ENCODE measurements around the gene ADAM22.

ADAM22 gene

DNA sequence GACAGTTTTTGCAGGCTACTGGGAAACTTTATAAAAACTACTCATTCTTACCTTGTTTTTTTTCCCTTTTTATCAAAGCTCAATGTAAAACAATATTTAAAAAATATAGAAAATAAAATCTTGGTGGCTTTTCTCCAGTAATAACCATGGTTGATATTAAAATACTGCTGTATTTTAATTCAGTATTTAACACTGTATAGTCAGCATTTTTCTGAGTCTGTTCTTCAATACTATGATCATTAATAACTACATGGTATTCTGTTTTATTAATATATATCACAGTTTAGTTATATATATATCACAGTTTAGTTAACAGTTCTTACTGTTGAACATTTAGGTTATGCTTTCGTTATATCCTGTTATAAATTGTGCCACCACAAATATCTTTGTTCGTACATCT, 207.4 kb downstream of the ADAM22 start:
- Histone ChIP-seq H3K9me3 (no peaks in the 10 kb centered on the region), H3K27me3 (no peaks in the 10 kb centered on the region), H3K36me3 (no peaks in the 10 kb centered on the region; the same call in 1 of the 2 replicates), H3K4me3 (ENCODE audit: low read depth, low read length) (no peak overlapping the region), H3K4me1 (no peaks in the 10 kb centered on the region)
- no peak for TF ChIP-seq CTCF (IDR thresholded peaks at IDR 0.05; ENCODE audit: low read depth, low read length)
- DNase-seq: no peak

DNA sequence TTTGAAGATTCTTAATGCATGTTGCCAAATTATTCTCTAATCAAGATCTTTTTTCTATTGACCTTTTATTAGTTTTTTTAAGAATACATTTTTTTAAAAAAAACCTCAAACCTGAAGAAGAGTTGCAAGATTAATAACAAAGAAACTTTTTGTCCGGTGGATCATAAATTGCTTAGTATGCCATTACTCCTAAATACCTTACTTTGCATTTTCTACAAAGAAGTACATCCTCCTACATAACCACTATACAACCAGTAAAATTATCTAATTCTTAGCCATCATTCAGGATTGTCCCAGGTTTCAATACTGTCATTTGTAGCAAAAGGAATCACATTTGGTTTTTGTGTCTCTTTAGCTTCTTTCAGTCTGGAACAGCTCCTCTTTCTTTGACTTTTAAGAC, 207.9 kb downstream of the ADAM22 start:
- no peaks in the 10 kb centered on the region for H3K27me3 ChIP-seq
- DNase-seq: no peak
- H3K36me3 ChIP-seq: no peaks in the 10 kb centered on the region; the same call in 1 of the 2 replicates
- no peaks in the 10 kb centered on the region for H3K4me1 ChIP-seq
- no peaks in the 10 kb centered on the region for H3K9me3 ChIP-seq
- H3K4me3 ChIP-seq (ENCODE audit: low read depth, low read length): no peak overlapping the region
- no peak for TF ChIP-seq CTCF (IDR thresholded peaks at IDR 0.05; ENCODE audit: low read depth, low read length)

DNA sequence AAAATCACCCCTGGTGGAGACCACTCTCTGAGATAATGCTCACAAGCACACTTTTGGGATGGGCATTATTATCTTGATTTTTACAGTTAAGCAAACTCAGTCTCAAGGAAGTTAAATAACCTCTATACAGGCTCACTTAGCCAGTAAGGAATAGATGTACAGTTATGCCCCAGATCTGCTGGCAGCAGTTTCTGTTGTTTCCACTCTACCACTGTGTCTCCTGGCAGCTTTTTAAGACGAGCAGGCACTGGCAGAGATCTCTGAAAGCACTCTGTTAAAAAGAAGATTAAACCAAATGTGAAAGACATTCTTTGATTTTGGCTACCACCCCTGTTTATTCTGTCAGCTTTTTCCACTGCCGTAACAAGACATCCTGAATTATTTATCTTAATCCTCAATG, 212.6 kb downstream of the ADAM22 start:
- no peaks in the 10 kb centered on the region for H3K9me3 ChIP-seq
- H3K4me1 ChIP-seq: no peaks in the 10 kb centered on the region

DNA sequence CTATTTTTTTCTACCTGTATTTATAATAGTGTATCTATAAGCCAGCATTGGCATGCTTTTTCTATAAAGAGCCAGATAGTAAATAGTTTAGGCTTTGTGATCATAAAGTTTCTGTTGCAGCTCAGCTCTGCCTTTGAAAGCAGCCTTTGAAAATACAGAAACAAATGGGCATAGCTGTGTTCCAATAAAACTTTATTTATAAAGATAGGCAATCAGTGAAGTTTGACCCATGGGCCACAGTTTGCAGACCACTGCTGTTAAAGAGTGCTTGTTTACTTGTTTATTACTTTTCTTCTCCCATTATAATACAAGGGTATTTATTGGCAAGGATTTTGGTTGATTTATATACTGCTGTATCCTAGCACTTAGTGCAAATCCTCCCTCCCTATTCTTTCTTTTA, 213.3 kb downstream of the ADAM22 start:
- Histone ChIP-seq H3K27me3 (no peaks in the 10 kb centered on the region), H3K4me3 (ENCODE audit: low read depth, low read length) (no peak overlapping the region), H3K4me1 (no peaks in the 10 kb centered on the region), H3K36me3 (no peaks in the 10 kb centered on the region; the same call in 1 of the 2 replicates), H3K9me3 (no peaks in the 10 kb centered on the region)
- no peak for TF ChIP-seq CTCF (IDR thresholded peaks at IDR 0.05; ENCODE audit: low read depth, low read length)
- DNase-seq: no peak

More for the DNA sequence above, 212.6 kb downstream of the ADAM22 start:
- no peak overlapping the region for H3K4me3 ChIP-seq (ENCODE audit: low read depth, low read length)
- no peak for TF ChIP-seq CTCF (IDR thresholded peaks at IDR 0.05; ENCODE audit: low read depth, low read length)
- H3K36me3 ChIP-seq: no peaks in the 10 kb centered on the region; the same call in 1 of the 2 replicates
- H3K27me3 ChIP-seq: no peaks in the 10 kb centered on the region
- DNase-seq: no peak

DNA sequence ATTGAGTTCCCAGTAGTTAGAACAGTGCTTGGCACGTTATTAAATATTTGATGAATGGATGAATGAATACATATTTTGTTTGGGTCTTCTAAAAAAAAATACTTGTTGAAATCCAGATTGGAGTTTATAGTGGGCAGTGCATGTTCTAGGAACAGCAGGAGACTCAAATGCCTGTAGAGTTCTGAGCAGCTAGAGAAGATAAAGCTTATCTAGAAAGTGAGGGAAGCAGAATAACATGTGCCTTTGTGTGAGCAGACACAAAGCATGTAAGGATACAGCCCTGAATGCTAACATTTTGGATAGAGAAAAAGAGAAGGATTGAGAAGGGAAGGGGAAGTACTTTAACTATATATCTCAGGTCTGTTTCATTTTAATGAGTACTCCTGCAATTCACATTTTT, 213.9 kb downstream of the ADAM22 start:
- H3K27me3 ChIP-seq: no peaks in the 10 kb centered on the region
- H3K36me3 ChIP-seq: no peaks in the 10 kb centered on the region; the same call in 1 of the 2 replicates
- no peak for DNase-seq
- H3K9me3 ChIP-seq: no peaks in the 10 kb centered on the region
- H3K4me3 ChIP-seq (ENCODE audit: low read depth, low read length): no peak overlapping the region
- no peaks in the 10 kb centered on the region for H3K4me1 ChIP-seq
- TF ChIP-seq CTCF (IDR thresholded peaks at IDR 0.05; ENCODE audit: low read depth, low read length): no peak

DNA sequence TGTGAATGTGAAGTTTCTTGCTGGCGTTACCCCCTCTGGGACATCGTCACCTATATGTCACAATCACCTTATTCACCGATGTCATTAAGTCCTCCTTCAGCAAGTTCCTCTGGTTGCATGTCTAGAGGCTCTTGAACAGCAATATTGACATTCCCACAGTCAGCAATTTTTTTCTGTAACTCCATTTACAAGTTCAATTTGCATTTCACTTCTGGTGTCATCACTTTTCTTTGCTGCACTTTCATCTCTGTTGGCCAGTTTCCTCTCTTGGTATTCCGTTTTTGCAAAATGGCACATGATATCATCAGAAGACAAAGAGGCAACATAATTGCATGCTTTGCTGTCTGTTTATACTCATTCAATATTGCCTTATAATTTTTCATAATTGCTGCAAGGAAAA, 216.0 kb downstream of the ADAM22 start:
- DNase-seq: no peak
- no peaks in the 10 kb centered on the region for H3K4me1 ChIP-seq
- H3K27me3 ChIP-seq: no peaks in the 10 kb centered on the region
- no peaks in the 10 kb centered on the region; the same call in 1 of the 2 replicates for H3K36me3 ChIP-seq
- H3K9me3 ChIP-seq: no peaks in the 10 kb centered on the region
- no peak for TF ChIP-seq CTCF (IDR thresholded peaks at IDR 0.05; ENCODE audit: low read depth, low read length)
- H3K4me3 ChIP-seq (ENCODE audit: low read depth, low read length): no peak overlapping the region

All from BE2C (cell line).